ENCODE results near the gene HDAC9. TPM values are rescaled to one million over a fixed set of nuclear protein-coding genes. Genes with fewer than 3 reads are reported as not detected.

Gene HDAC9
- total RNA-seq, 1 donor from 2014 or later: 3.6 TPM

DNA sequence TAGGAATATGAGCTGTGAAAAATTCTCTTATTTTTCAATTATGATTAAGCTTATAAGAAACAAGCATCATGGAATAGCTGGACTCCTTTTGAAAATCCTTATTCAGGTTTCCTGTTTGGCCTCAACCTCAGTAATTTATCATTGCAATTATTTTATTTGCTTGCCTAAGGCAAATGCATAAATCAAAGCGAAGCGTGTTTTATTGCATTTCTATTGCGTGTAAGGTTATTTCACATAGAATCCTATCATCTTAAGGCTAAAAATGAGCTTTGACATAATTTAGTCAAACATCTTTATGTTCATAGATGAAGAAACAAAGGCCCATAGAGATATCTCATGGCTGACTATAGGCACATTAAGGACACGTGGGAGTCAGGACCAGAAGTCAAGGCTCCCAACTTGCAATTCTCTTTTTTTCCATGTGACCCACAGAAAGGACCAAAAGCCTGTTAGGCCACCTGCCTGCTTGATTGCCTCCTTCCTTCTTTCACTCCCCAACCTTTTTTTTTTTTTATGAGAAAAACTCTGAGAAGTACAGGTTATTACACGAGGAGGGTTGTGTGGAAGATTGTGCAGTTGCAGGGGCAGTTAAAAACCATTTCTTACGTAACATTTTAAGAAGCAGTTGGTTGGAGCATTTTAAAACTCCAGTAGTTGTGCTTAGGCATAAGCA lies 261.0 kb downstream of the HDAC9 start:
- DNase-seq (ENCODE audit: low spot score, unreplicated experiment): no peak
- Mint-ChIP-seq H3K9me3 (ENCODE audit: low read depth) (no peaks in the 10 kb centered on the region), H3K4me3 (ENCODE audit: low read depth) (no peak overlapping the region), H3K27ac (no peak overlapping the region), H3K27me3 (no peaks in the 10 kb centered on the region), H3K4me1 (ENCODE audit: low read depth) (peaks cover 6% of the 10 kb centered on the region), H3K36me3 (ENCODE audit: insufficient read depth) (no peaks in the 10 kb centered on the region)
- TF ChIP-seq, protein P1, sequence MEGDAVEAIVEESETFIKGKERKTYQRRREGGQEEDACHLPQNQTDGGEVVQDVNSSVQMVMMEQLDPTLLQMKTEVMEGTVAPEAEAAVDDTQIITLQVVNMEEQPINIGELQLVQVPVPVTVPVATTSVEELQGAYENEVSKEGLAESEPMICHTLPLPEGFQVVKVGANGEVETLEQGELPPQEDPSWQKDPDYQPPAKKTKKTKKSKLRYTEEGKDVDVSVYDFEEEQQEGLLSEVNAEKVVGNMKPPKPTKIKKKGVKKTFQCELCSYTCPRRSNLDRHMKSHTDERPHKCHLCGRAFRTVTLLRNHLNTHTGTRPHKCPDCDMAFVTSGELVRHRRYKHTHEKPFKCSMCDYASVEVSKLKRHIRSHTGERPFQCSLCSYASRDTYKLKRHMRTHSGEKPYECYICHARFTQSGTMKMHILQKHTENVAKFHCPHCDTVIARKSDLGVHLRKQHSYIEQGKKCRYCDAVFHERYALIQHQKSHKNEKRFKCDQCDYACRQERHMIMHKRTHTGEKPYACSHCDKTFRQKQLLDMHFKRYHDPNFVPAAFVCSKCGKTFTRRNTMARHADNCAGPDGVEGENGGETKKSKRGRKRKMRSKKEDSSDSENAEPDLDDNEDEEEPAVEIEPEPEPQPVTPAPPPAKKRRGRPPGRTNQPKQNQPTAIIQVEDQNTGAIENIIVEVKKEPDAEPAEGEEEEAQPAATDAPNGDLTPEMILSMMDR (IDR thresholded peaks at IDR 0.05; ENCODE audit: unreplicated experiment): no peak

DNA sequence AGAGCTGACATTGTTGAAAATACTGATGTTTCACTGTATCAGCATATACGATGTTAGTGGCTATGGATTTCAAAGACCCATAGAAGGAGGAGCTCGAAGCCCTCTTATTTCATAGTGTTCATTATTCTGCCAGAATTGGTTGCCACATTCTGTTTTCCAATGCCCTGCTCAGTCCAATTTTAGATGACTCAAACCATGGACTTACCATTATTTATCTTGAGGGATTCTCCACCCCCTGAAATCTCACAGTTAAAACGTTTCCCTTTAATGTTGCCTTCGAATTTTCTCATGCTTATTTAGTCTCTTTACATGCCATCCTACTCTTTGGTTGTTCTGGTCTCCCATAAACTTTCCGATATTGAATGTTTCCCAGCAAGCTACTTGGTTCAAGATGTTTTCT lies 264.5 kb downstream of the HDAC9 start:
- no peak for DNase-seq (ENCODE audit: low spot score, unreplicated experiment)
- Mint-ChIP-seq H3K27ac (no peak overlapping the region), H3K27me3 (no peaks in the 10 kb centered on the region), H3K36me3 (ENCODE audit: insufficient read depth) (no peaks in the 10 kb centered on the region), H3K4me1 (ENCODE audit: low read depth) (peaks cover 13% of the 10 kb centered on the region), H3K4me3 (ENCODE audit: low read depth) (no peak overlapping the region), H3K9me3 (ENCODE audit: low read depth) (no peaks in the 10 kb centered on the region)
- TF ChIP-seq, protein P1 (IDR thresholded peaks at IDR 0.05; ENCODE audit: unreplicated experiment): no peak

DNA sequence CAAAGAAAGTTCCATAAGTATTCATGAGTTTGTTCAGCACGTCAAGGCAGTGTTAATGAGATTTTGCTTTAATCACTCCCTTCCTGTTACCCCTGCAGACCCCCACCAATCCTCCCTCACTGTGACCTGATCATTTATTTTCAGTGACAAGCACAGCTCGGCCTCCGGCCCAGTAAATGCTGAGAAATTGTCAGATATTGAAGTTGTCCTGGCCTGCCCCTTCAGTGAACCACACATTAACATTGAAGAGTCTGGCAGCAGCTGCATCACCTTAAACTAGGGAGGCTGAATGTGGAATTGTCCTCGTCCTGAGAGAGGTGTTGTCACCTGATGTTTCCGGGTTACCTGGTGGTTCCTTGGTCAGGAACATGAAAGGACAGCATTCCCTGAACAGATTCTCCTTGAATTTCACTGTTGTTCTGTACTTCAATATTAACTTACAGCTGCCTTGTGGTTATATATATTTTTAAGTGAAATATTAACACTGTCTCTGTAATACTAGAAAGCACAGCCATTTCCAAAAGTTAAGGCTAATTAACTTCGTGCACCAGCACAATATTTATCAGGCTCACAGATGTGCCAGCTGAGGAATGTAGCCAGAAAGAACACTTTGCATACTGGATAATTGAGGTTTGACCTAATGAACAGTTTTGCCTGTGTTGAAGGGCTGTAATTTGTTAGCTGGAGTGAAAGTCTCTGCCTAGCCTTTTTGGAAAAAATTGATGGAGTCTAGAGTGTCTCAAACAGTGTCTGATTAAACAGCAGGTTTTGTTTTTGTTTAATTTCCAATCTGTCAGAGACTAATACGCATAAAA lies 265.3 kb downstream of the HDAC9 start:
- no peak for DNase-seq (ENCODE audit: low spot score, unreplicated experiment)
- H3K27ac Mint-ChIP-seq: peak overlapping the region; percentile 57
- no peaks in the 10 kb centered on the region for H3K36me3 Mint-ChIP-seq (ENCODE audit: insufficient read depth)
- H3K9me3 Mint-ChIP-seq (ENCODE audit: low read depth): no peaks in the 10 kb centered on the region
- no peaks in the 10 kb centered on the region for H3K27me3 Mint-ChIP-seq
- TF ChIP-seq, protein P1 (IDR thresholded peaks at IDR 0.05; ENCODE audit: unreplicated experiment): no peak
- H3K4me3 Mint-ChIP-seq (ENCODE audit: low read depth): no peak overlapping the region
- H3K4me1 Mint-ChIP-seq (ENCODE audit: low read depth): peaks cover 13% of the 10 kb centered on the region

DNA sequence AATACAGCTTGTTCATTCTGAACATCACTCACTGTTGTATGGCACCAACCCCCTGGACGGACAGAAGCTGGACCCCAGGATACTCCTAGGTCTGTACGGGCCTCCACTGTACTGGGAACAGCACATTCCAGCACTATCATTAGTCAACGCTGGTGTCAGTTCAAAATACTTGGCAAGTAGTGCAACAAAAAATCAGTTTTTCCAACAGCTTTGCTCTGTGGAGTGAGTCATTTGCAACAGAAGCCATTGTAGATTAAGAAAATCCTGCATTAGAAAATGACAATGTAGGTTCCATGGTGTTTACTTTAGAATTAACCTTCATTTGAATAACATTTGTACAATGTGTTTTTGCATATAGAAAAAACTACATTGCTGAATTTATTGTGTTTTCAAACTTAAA lies 266.6 kb downstream of the HDAC9 start:
- Mint-ChIP-seq H3K4me1 (ENCODE audit: low read depth) (peaks cover 13% of the 10 kb centered on the region), H3K36me3 (ENCODE audit: insufficient read depth) (no peaks in the 10 kb centered on the region), H3K4me3 (ENCODE audit: low read depth) (no peak overlapping the region), H3K27ac (no peak overlapping the region), H3K9me3 (ENCODE audit: low read depth) (no peaks in the 10 kb centered on the region), H3K27me3 (no peaks in the 10 kb centered on the region)
- no peak for DNase-seq (ENCODE audit: low spot score, unreplicated experiment)
- TF ChIP-seq, protein P1 (IDR thresholded peaks at IDR 0.05; ENCODE audit: unreplicated experiment): no peak

DNA sequence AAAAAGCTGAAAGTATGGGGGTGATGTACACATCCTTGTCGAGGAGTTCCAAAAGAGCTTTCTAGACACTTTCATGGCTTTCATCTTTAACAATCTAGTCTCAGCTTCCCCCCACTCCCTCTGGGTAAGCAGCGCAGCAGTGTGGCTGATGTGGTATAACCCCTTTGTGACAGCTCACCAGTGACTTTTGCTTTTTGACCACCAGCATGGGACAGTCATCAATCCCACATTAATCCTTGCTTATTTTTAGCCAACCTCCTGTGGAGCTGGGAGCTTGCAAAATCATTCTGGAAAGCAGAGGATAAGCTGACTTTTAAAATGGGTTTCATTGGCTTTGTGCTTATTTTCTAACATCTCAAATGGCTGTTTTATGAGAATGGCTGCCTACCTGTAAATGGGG lies 272.7 kb downstream of the HDAC9 start:
- no peak overlapping the region for H3K27ac Mint-ChIP-seq
- H3K36me3 Mint-ChIP-seq (ENCODE audit: insufficient read depth): no peaks in the 10 kb centered on the region
- TF ChIP-seq, protein P1 (IDR thresholded peaks at IDR 0.05; ENCODE audit: unreplicated experiment): no peak
- no peaks in the 10 kb centered on the region for H3K9me3 Mint-ChIP-seq (ENCODE audit: low read depth)
- no peak for DNase-seq (ENCODE audit: low spot score, unreplicated experiment)
- H3K4me3 Mint-ChIP-seq (ENCODE audit: low read depth): no peak overlapping the region
- no peaks in the 10 kb centered on the region for H3K27me3 Mint-ChIP-seq
- peaks cover 5% of the 10 kb centered on the region for H3K4me1 Mint-ChIP-seq (ENCODE audit: low read depth)

All from progenitor cell of endocrine pancreas (in vitro differentiated cells).